Uterus (tissue), 4 donors: Measurements from ENCODE around the gene ZNF576. TPM values are rescaled to one million over a fixed set of nuclear protein-coding genes. Genes with fewer than 3 reads are reported as not detected.

Experiments
- DNase-seq, 2 donors: peaks; one replicate each; pipeline ENCODE4 v3.0.0-alpha.2; 2019 to 2020
- H3K27ac ChIP-seq, 2 donors: fragments of 200-600 bp; sonication (generic); 1 replicate in 1 of 2; 2 replicates in 1 of 2; pipeline ENCODE4 v1.5.1; 2016 to 2018
- H3K27me3 ChIP-seq, 2 donors: fragments of 200-600 bp; sonication (generic); one replicate each; pipeline ENCODE4 v1.5.1; 2018 to 2019; ENCODE audit warnings: control low read depth in 1 of 2
- H3K36me3 ChIP-seq, 2 donors: fragments of 200-600 bp; sonication (generic); one replicate each; pipeline ENCODE4 v1.5.1; 2019; ENCODE audit warnings: control low read depth in 1 of 2
- H3K4me1 ChIP-seq, 2 donors: fragments of 200-600 bp; sonication (generic); one replicate each; pipeline ENCODE4 v1.5.1; 2018 to 2019; ENCODE audit warnings: control low read depth in 1 of 2
- H3K4me3 ChIP-seq, 2 donors: fragments of 200-600 bp; sonication (generic); 1 replicate in 1 of 2; 2 replicates in 1 of 2; pipeline ENCODE4 v1.5.1; 2018 to 2019; ENCODE audit warnings: mild to moderate bottlenecking in 1 of 2
- H3K9me3 ChIP-seq, 2 donors: fragments of 200-600 bp; sonication (generic); one replicate each; pipeline ENCODE4 v1.5.1; 2019; ENCODE audit warnings: control low read depth in 1 of 2
- POLR2A ChIP-seq, 2 donors: fragments of 450-650 bp; IDR thresholded peaks; one replicate each; pipeline ENCODE4 v1.6.1; 2016; ENCODE audit warnings: antibody characterized with exemption in 2 of 2, mild to moderate bottlenecking in 1 of 2, moderate library complexity in 1 of 2
- intact Hi-C: fragments of 100-400 bp; cut with DNase I; formaldehyde crosslinking; loops from one replicate; pipeline ENCODE4 v1.15.1; 2023; ENCODE audit warnings: low total_unique reads
- total RNA-seq, 4 donors: library from RNA; depleted of rRNA in 3 of 4; stranded (reverse); fragments of >200 nt in 3 of 4; gene quantifications; one replicate each; pipeline versions ENCODE4 v1.1.0 to v1.2.4, GENCODE V29; 2014 to 2023
- TF ChIP-seq, protein P1 (sequence below), 4 experiments: fragments of 200-600 bp in 2 of 4; fragments of 450-650 bp in 2 of 4; sonication (generic) in 2 of 4; IDR thresholded peaks; one replicate each; pipeline ENCODE4 v1.5.1; 2016 to 2019; ENCODE audit warnings: antibody characterized with exemption in 4 of 4, mild to moderate bottlenecking in 2 of 4, moderate library complexity in 1 of 4
- donor health status: DM: yes; HTN: yes; CAD: no.

Gene ZNF576
- total RNA-seq, 4 donors from 2014 or later, result 2.4 to 19.0 (median 12.6) TPM

DNA sequence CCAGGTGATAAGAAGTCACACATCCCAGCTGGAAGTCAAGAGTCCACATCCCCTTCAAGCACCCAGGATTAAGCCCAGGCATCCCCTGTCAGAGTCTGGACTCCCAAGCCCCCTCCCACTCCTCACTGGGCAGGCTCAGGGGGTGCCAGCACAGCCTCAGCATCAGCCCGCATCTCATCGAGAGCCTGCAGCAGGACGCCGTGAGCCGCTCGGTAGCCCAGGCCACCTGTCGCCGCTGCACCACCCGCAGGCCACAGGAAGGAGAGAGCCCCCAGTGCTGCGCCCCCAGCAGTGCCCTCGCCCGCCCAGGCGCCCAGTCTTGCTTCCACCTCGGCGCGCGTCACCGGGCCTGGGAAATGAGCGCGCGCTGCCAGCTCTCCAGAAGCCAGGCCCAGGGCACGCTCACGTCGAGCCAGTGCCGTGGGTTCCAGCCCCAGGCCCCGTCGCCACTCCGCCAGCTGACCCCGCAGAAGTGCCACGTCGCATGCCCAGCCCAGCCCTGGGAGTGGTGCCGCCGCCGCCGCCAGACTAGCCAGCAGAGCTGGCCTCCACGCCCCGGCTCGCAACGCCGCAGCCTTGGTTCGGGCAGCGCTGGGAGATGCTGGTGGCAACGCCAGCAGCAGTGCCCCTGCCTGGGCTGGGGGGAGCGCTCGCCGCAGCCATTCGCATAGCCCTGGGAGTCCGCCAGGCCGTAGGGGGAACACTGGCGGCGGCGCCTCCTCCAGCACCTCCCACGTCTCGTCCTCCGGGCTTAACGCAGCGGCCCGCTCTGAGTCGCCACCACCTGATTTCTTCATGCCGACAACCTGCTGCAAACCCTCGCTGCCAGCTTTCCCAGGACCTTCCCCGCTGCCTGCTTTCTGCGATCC, 4.3 kb upstream of the ZNF576 start:
- no peak overlapping the region for H3K27ac ChIP-seq

DNA sequence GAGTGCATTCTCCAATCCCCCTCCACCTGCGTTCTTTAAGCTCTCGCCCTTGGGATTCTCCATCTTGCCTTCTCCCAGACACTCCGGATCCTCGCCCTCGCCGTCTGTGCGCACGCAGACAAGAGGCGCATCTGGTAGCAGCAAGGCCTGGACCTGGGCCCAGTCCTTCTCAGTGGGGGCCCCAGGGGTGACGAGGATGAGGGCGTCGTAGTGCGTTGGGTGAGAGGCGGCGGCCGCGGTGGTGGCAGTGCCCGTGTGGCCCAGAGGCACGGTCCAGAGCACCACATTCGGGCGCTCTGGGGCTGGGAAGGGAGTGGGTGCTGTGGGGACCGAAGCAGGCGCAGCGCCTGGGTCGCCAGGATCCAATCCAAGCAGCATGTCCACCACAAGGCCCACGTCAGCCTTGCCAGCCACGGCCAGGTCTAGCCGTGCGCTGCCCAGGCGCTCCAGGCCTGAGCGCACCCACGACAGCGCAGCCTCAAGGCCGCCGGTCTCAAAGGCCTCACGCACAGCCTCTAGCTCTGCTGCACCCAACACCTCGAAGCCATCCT, 3.5 kb upstream of the ZNF576 start:
- H3K4me1 ChIP-seq, result peaks cover 5 to 20% of the 10 kb centered on the region in 2 donors
- intact Hi-C loops, result no loop called here
- H3K4me3 ChIP-seq, result no peak overlapping the region
- no peak for DNase-seq
- H3K9me3 ChIP-seq, result no peaks in the 10 kb centered on the region
- no peak overlapping the region for H3K27ac ChIP-seq
- TF ChIP-seq POLR2A (IDR thresholded peaks at IDR 0.05), result no peak
- TF ChIP-seq, protein P1, sequence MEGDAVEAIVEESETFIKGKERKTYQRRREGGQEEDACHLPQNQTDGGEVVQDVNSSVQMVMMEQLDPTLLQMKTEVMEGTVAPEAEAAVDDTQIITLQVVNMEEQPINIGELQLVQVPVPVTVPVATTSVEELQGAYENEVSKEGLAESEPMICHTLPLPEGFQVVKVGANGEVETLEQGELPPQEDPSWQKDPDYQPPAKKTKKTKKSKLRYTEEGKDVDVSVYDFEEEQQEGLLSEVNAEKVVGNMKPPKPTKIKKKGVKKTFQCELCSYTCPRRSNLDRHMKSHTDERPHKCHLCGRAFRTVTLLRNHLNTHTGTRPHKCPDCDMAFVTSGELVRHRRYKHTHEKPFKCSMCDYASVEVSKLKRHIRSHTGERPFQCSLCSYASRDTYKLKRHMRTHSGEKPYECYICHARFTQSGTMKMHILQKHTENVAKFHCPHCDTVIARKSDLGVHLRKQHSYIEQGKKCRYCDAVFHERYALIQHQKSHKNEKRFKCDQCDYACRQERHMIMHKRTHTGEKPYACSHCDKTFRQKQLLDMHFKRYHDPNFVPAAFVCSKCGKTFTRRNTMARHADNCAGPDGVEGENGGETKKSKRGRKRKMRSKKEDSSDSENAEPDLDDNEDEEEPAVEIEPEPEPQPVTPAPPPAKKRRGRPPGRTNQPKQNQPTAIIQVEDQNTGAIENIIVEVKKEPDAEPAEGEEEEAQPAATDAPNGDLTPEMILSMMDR (IDR thresholded peaks at IDR 0.05), result no peak
- H3K36me3 ChIP-seq, result no peaks in the 10 kb centered on the region
- H3K27me3 ChIP-seq, result no peaks in the 10 kb centered on the region

More for the DNA sequence above, 4.3 kb upstream of the ZNF576 start:
- Histone ChIP-seq H3K27me3 (no peaks in the 10 kb centered on the region), H3K36me3 (no peaks in the 10 kb centered on the region), H3K4me3 (no peak overlapping the region), H3K4me1 (peaks cover 2 to 17% of the 10 kb centered on the region in 2 donors), H3K9me3 (no peaks in the 10 kb centered on the region)
- DNase-seq, result no peak
- no peak for TF ChIP-seq POLR2A (IDR thresholded peaks at IDR 0.05)
- TF ChIP-seq, protein P1 (IDR thresholded peaks at IDR 0.05), result no peak
- intact Hi-C loops, result no loop called here

DNA sequence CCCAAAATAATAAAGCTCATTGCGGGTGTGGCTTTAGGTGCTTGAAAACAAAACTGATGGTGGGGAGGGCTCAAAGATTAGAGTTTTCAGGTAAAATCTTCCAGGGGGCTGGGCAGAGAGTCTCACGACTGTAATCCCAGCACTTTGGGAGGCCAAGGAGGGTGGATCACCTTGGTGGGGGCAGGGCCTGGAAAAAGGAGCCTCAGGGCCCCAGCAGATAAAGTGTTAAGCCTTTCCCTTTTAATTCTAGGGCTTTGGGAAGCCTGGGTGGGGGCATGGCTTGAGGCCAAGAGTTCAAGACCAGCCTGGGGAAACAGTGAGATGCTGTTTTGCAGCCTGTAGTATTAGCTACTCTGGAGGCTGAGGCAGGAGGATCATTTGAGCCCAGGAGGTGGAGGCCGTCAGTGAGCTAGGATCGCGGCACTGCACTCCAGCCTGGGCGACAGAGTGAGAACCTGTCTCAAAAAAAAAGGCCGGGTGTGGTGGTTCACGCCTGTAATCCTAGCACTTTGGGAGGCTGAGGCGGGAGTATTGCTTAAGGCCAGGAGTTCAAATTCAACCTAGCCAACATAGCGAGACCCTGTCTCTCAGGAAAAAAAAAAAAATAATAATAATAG, 2.2 kb upstream of the ZNF576 start:
- TF ChIP-seq, protein P1 (IDR thresholded peaks at IDR 0.05), result no peak
- TF ChIP-seq POLR2A (IDR thresholded peaks at IDR 0.05), result no peak
- no peaks in the 10 kb centered on the region for H3K27me3 ChIP-seq
- peaks cover 5 to 20% of the 10 kb centered on the region in 2 donors for H3K4me1 ChIP-seq
- DNase-seq, result no peak
- H3K27ac ChIP-seq, result peak overlapping the region; percentile 10 to 87
- H3K9me3 ChIP-seq, result no peaks in the 10 kb centered on the region
- H3K36me3 ChIP-seq, result no peaks in the 10 kb centered on the region
- peak overlapping the region; percentile 59 to 64 for H3K4me3 ChIP-seq
- intact Hi-C loops, result no loop called here

DNA sequence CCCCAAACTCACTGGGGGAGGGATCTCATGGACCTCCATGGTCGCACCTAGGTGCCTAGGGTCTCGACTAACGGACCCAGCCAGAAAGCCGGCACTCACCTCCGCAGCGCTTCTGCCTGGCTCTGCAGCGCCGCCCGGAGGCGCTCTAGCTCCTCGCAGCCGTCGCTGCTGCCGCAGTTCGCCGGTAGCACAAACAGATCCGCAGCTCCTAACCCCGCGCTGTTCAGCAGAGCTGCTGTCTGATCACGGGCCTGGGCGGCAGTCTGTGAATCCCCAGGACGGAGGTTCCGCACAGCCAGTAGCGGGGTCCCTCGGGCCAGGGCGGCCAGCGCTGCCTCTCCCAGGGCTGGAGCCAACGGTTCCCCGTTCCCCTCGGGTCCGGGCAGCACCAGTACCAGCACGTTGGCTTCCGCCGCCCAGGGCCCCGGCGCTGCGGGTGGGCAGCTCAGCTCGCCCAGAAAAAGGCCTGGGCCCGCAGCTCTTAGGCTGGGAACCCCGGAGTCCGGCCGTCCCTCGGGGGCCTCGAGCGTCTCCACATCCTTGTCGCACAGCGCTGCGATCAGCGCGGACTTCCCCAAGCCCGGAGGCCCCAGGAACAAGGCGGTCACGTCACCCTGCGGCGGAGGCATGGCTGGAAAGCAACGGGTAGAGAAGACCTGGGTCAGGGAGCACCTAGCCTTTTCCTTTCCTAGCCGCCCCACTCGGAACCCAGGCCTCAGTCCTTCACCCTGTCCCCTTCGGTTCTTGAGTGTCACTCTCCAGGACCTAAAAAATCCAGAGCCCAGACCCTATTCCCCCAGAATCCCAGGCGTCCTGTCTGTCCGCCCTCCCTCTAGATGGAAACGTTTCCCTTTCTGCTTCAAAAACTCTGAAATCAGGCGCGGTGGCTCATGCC, 1.4 kb upstream of the ZNF576 start:
- Histone ChIP-seq H3K4me3 (peak overlapping the region; percentile 59 to 64), H3K27me3 (no peaks in the 10 kb centered on the region), H3K9me3 (no peaks in the 10 kb centered on the region), H3K36me3 (no peaks in the 10 kb centered on the region), H3K4me1 (peaks cover 5 to 20% of the 10 kb centered on the region in 2 donors), H3K27ac (peak overlapping the region; percentile 87 to 97)
- no peak for TF ChIP-seq POLR2A (IDR thresholded peaks at IDR 0.05)
- TF ChIP-seq, protein P1 (IDR thresholded peaks at IDR 0.05), result peak in 3 of 4 experiments; percentile 30 to 49 (median 31)
- intact Hi-C loops, result no loop called here
- DNase-seq, result no peak
